ENCODE data around the gene NUDT15.

The NUDT15 gene

DNA sequence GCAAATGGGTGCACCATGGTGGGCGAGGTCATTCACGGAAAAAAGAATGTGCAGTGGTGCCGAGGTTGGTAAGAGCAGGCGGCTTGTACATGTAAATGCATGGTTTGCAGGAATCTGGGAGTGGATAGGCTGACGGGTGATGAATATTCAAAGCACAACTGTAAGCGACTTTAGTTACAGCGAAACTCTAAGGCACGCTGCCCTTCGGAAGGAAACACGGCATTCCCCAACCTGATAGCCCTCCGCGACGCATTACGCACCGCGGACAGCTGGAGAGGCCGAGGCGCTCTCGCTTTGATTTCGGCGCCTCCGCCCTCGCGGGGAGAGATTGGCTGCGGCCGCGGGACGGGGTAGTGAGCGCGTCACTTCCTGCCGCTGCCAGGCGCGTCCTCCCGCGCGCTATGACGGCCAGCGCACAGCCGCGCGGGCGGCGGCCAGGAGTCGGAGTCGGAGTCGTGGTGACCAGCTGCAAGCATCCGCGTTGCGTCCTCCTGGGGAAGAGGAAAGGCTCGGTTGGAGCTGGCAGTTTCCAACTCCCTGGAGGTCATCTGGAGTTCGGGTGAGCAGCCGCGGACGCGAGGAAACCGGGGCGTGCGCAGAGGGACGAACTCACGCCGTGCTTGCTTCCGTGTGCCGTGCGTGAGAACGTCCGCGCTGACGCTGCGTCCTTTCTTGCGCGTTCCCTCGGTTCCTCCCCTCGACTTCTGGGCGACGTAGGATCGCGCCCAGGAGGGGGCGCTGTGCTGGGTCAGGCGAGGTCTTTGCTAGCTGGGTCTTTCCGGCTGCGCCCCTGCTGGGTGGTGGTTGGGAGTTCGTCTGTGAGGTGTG lies at the start of gene NUDT15:
TSS of gene NUDT15 (plus strand) at position 381 of the 828 bp plus-strand sequence. CDS start at position 402, 21 bp downstream.
- peaks cover 15% of the 10 kb centered on the region for H3K4me1 ChIP-seq (ENCODE audit: insufficient read depth, poor library complexity, severe bottlenecking)
- no peaks in the 10 kb centered on the region for H3K9me3 ChIP-seq (ENCODE audit: severe bottlenecking)
- peaks cover 15% of the 10 kb centered on the region for H3K36me3 ChIP-seq (ENCODE audit: low read depth)
- TF ChIP-seq, protein P1, sequence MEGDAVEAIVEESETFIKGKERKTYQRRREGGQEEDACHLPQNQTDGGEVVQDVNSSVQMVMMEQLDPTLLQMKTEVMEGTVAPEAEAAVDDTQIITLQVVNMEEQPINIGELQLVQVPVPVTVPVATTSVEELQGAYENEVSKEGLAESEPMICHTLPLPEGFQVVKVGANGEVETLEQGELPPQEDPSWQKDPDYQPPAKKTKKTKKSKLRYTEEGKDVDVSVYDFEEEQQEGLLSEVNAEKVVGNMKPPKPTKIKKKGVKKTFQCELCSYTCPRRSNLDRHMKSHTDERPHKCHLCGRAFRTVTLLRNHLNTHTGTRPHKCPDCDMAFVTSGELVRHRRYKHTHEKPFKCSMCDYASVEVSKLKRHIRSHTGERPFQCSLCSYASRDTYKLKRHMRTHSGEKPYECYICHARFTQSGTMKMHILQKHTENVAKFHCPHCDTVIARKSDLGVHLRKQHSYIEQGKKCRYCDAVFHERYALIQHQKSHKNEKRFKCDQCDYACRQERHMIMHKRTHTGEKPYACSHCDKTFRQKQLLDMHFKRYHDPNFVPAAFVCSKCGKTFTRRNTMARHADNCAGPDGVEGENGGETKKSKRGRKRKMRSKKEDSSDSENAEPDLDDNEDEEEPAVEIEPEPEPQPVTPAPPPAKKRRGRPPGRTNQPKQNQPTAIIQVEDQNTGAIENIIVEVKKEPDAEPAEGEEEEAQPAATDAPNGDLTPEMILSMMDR (IDR thresholded peaks at IDR 0.05; ENCODE audit: poor library complexity, severe bottlenecking), result peak; percentile 94
- DNase-seq (ENCODE audit: low spot score) (peak; percentile 90), ATAC-seq (ENCODE audit: low read depth) (peak; percentile 89)
- H3K27me3 ChIP-seq (ENCODE audit: insufficient read depth, poor library complexity, severe bottlenecking), result no peaks in the 10 kb centered on the region
- peak within 1 kb of the TSS; percentile 57 for H3K4me3 ChIP-seq (ENCODE audit: severe bottlenecking)
- peak within 1 kb of the TSS; percentile 86 for H3K27ac ChIP-seq (ENCODE audit: poor library complexity, severe bottlenecking)

GRCh38 chr13:47990427-47990826 lies 47.1 kb upstream of the NUDT15 start:
- DNase-seq (ENCODE audit: low spot score), result no peak
- Histone ChIP-seq H3K36me3 (ENCODE audit: low read depth) (peaks cover 71% of the 10 kb centered on the region), H3K4me1 (ENCODE audit: insufficient read depth, poor library complexity, severe bottlenecking) (no peaks in the 10 kb centered on the region), H3K27me3 (ENCODE audit: insufficient read depth, poor library complexity, severe bottlenecking) (no peaks in the 10 kb centered on the region), H3K27ac (ENCODE audit: poor library complexity, severe bottlenecking) (no peak overlapping the region), H3K4me3 (ENCODE audit: severe bottlenecking) (no peak overlapping the region), H3K9me3 (ENCODE audit: severe bottlenecking) (no peaks in the 10 kb centered on the region)
- TF ChIP-seq, protein P1 (IDR thresholded peaks at IDR 0.05; ENCODE audit: poor library complexity, severe bottlenecking), result no peak
- ATAC-seq (ENCODE audit: low read depth), result no peak

DNA sequence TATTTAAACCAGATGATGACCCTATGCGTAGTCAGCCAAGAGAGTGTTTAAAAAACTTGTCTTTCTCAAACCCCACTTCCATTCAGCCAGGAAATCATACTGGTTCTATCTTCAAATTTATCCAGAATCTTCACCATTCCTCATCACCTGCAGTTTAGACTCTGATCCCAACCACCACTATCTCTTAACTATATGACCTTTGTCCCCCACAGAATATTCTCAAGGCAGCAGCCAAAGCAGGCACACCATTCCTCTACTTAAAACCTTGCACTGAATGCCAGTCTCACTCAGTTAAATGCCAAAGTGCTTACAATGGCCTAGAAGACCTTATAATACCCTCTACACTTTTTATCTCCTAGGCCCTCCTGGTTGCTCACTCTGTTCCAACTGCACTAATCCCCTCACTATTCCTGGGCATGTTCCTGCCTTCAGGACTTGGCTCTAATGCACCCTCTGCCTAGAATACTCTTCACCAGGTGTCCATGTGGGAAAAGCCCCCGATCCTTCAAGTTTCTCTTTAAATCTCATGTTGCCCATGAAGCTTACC lies 46.5 kb upstream of the NUDT15 start:
- Histone ChIP-seq H3K27ac (ENCODE audit: poor library complexity, severe bottlenecking) (no peak overlapping the region), H3K4me1 (ENCODE audit: insufficient read depth, poor library complexity, severe bottlenecking) (no peaks in the 10 kb centered on the region), H3K4me3 (ENCODE audit: severe bottlenecking) (no peak overlapping the region), H3K9me3 (ENCODE audit: severe bottlenecking) (no peaks in the 10 kb centered on the region), H3K27me3 (ENCODE audit: insufficient read depth, poor library complexity, severe bottlenecking) (no peaks in the 10 kb centered on the region), H3K36me3 (ENCODE audit: low read depth) (peaks cover 74% of the 10 kb centered on the region)
- DNase-seq (ENCODE audit: low spot score), result no peak
- ATAC-seq (ENCODE audit: low read depth), result no peak
- TF ChIP-seq, protein P1 (IDR thresholded peaks at IDR 0.05; ENCODE audit: poor library complexity, severe bottlenecking), result no peak

GRCh38 chr13:47991859-47992258 lies 45.7 kb upstream of the NUDT15 start:
- H3K4me1 ChIP-seq (ENCODE audit: insufficient read depth, poor library complexity, severe bottlenecking), result no peaks in the 10 kb centered on the region
- TF ChIP-seq, protein P1 (IDR thresholded peaks at IDR 0.05; ENCODE audit: poor library complexity, severe bottlenecking), result no peak
- H3K4me3 ChIP-seq (ENCODE audit: severe bottlenecking), result no peak overlapping the region
- H3K9me3 ChIP-seq (ENCODE audit: severe bottlenecking), result no peaks in the 10 kb centered on the region
- ATAC-seq (ENCODE audit: low read depth), result no peak
- no peak overlapping the region for H3K27ac ChIP-seq (ENCODE audit: poor library complexity, severe bottlenecking)
- peaks cover 73% of the 10 kb centered on the region for H3K36me3 ChIP-seq (ENCODE audit: low read depth)
- no peak for DNase-seq (ENCODE audit: low spot score)
- no peaks in the 10 kb centered on the region for H3K27me3 ChIP-seq (ENCODE audit: insufficient read depth, poor library complexity, severe bottlenecking)

DNA sequence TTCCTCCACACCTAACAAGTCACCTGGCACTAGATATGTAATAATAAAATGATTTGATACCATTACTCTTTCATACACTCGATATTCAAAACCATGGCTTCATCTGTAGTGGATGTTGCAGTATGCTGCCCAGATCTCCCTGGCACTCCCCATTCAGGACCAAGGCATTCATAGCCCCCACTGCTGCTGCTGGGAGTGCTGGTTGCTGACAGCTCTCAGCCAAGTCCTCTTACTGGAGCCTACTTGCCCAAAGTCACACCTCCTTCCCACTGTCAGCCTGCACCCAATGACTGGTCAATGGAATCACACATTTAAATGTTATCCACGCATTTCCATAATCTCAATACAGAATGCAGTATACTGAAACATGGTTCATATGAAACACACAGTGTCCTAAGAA lies 40.1 kb upstream of the NUDT15 start:
- TF ChIP-seq, protein P1 (IDR thresholded peaks at IDR 0.05; ENCODE audit: poor library complexity, severe bottlenecking), result no peak
- peaks cover 5% of the 10 kb centered on the region for H3K4me1 ChIP-seq (ENCODE audit: insufficient read depth, poor library complexity, severe bottlenecking)

More for the DNA sequence above, 40.1 kb upstream of the NUDT15 start:
- no peak overlapping the region for H3K4me3 ChIP-seq (ENCODE audit: severe bottlenecking)
- no peaks in the 10 kb centered on the region for H3K9me3 ChIP-seq (ENCODE audit: severe bottlenecking)
- no peak overlapping the region for H3K27ac ChIP-seq (ENCODE audit: poor library complexity, severe bottlenecking)
- H3K36me3 ChIP-seq (ENCODE audit: low read depth), result peaks cover 59% of the 10 kb centered on the region
- no peaks in the 10 kb centered on the region for H3K27me3 ChIP-seq (ENCODE audit: insufficient read depth, poor library complexity, severe bottlenecking)
- DNase-seq (ENCODE audit: low spot score) (no peak), ATAC-seq (ENCODE audit: low read depth) (no peak)

Measured in RWPE2 (cell line).